Thyroid gland (tissue), 4 donors: ENCODE measurements around the gene CALU.

Experiments used
- CTCF ChIP-seq, 6 experiments: fragments of 200-600 bp in 3 of 6; fragments of 450-650 bp in 3 of 6; sonication (generic) in 3 of 6; IDR thresholded peaks; one replicate each; pipeline ENCODE4 v1.5.1; 2016 to 2019; ENCODE audit warnings: antibody characterized with exemption in 6 of 6, mild to moderate bottlenecking in 2 of 6, inconsistent platforms in 1 of 6, moderate library complexity in 1 of 6
- POLR2A ChIP-seq, 2 donors: fragments of 450-650 bp; IDR thresholded peaks; one replicate each; pipeline ENCODE4 v1.6.1; 2017; ENCODE audit warnings: antibody characterized with exemption in 2 of 2, mild to moderate bottlenecking in 2 of 2, moderate library complexity in 1 of 2

DNA sequence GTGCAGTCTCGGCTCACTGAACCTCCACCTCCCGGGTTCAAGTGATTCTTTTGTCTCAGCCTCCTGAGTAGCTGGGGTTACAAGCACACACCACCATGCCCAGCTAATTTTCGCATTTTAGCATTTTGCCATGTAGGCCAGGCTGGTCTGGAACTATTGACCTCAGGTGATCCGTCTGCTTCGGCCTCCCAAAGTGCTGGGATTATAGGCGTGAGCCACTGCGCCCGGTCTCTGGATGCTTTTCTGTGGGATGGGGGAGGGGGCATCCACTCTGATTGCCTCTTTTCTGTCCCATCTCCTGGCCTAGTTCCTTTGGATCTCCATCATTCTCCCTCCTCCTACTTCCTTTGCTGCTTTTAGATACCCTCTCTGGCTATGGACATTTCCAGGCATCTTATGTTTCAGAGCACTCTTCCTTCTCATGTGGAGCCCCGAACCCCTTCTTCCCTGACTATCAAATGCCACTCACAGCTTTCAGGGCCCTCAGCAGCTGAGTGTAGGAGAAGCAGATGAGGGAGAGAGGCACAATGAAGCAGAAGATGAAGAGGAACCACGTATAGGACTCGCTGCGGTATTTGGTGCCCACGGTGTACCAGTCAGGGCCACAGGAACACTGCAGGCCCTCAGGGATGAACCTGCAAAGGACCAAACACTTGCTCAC lies 35.0 kb downstream of the CALU start:
- TF ChIP-seq CTCF (IDR thresholded peaks at IDR 0.05) = no peak
- no peak for TF ChIP-seq POLR2A (IDR thresholded peaks at IDR 0.05)
